Kidney epithelial cell (primary cell): ENCODE data around the gene SOCS2. TPM values are rescaled to one million over a fixed set of nuclear protein-coding genes. Genes with fewer than 3 reads are reported as not detected.

Source experiments
- DNase-seq: peaks from one replicate; pipeline ENCODE4 v3.0.0-alpha.2; 2010; ENCODE audit warnings: low read depth
- H3K27me3 ChIP-seq: 2 replicates; pipeline ENCODE4 v1.6.0; 2011; ENCODE audit warnings: low read length; ENCODE audit not compliant: control insufficient read depth, insufficient read depth
- H3K36me3 ChIP-seq: 2 replicates; pipeline ENCODE4 v1.5.1; 2011; ENCODE audit warnings: low read length; ENCODE audit not compliant: control insufficient read depth, insufficient read depth
- H3K4me3 ChIP-seq: 2 replicates; pipeline ENCODE4 v1.5.1; 2011; ENCODE audit warnings: low read depth, mild to moderate bottlenecking, control low read depth, low read length
- CTCF ChIP-seq: IDR thresholded peaks from 2 replicates; pipeline ENCODE4 v1.5.1; 2011; ENCODE audit warnings: mild to moderate bottlenecking, moderate library complexity, low read length, control low read depth, inconsistent platforms; ENCODE audit not compliant: insufficient read depth, poor library complexity, severe bottlenecking
- total RNA-seq: library from RNA; depleted of rRNA; stranded (reverse); fragments of >200 nt; gene quantifications from 2 replicates; pipeline ENCODE4 v1.2.3, GENCODE V29; 2015

The SOCS2 gene
- total RNA-seq, 1 donor from 2014 or later = 33.8 TPM

- H3K4me3 ChIP-seq = no peak overlapping the region
- DNase-seq = no peak
- no peaks in the 10 kb centered on the region for H3K27me3 ChIP-seq
- no peak for TF ChIP-seq CTCF
- H3K36me3 ChIP-seq = no peaks in the 10 kb centered on the region
Measured at GRCh38 chr12:93614917-93615596, 42.6 kb downstream of the SOCS2 start.

- TF ChIP-seq CTCF = no peak
- Histone ChIP-seq H3K27me3 (no peaks in the 10 kb centered on the region), H3K4me3 (no peak overlapping the region), H3K36me3 (no peaks in the 10 kb centered on the region)
- peak; percentile 80 for DNase-seq
Measured at GRCh38 chr12:93616584-93617101, 44.2 kb downstream of the SOCS2 start.

- no peaks in the 10 kb centered on the region for H3K36me3 ChIP-seq
Measured at GRCh38 chr12:93618891-93619410, 46.5 kb downstream of the SOCS2 start.

GRCh38 chr12:93621986-93622385 lies 49.5 kb downstream of the SOCS2 start:
- H3K4me3 ChIP-seq = no peak overlapping the region
- H3K27me3 ChIP-seq = no peaks in the 10 kb centered on the region
- no peak for TF ChIP-seq CTCF
- no peaks in the 10 kb centered on the region for H3K36me3 ChIP-seq
- no peak for DNase-seq

More at GRCh38 chr12:93618891-93619410, 46.5 kb downstream of the SOCS2 start:
- Histone ChIP-seq H3K27me3 (no peaks in the 10 kb centered on the region), H3K4me3 (no peak overlapping the region)
- TF ChIP-seq CTCF = no peak
- DNase-seq = no peak

- H3K4me3 ChIP-seq = no peak overlapping the region
- no peaks in the 10 kb centered on the region for H3K36me3 ChIP-seq
- no peaks in the 10 kb centered on the region for H3K27me3 ChIP-seq
- TF ChIP-seq CTCF = no peak
- no peak for DNase-seq
Measured at GRCh38 chr12:93622485-93622884, 50.0 kb downstream of the SOCS2 start.
